ENCODE data around the gene NLRP9.

NLRP9 gene

GRCh38 chr19:55667006-55667381 is 71.2 kb downstream of the NLRP9 start:
- no peak for DNase-seq (ENCODE audit: low read depth)
- no peak for TF ChIP-seq MYC (IDR thresholded peaks at IDR 0.05; ENCODE audit: low read depth, low read length)
- TF ChIP-seq POLR2A (IDR thresholded peaks at IDR 0.05; ENCODE audit: extremely low read depth, insufficient read length) = no peak
- TF ChIP-seq, protein P1, sequence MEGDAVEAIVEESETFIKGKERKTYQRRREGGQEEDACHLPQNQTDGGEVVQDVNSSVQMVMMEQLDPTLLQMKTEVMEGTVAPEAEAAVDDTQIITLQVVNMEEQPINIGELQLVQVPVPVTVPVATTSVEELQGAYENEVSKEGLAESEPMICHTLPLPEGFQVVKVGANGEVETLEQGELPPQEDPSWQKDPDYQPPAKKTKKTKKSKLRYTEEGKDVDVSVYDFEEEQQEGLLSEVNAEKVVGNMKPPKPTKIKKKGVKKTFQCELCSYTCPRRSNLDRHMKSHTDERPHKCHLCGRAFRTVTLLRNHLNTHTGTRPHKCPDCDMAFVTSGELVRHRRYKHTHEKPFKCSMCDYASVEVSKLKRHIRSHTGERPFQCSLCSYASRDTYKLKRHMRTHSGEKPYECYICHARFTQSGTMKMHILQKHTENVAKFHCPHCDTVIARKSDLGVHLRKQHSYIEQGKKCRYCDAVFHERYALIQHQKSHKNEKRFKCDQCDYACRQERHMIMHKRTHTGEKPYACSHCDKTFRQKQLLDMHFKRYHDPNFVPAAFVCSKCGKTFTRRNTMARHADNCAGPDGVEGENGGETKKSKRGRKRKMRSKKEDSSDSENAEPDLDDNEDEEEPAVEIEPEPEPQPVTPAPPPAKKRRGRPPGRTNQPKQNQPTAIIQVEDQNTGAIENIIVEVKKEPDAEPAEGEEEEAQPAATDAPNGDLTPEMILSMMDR (IDR thresholded peaks at IDR 0.05; ENCODE audit: low read depth, low read length) = no peak
- TF ChIP-seq MAX (IDR thresholded peaks at IDR 0.05; ENCODE audit: low read depth, low read length) = no peak
- no peak overlapping the region for H3K4me3 ChIP-seq (ENCODE audit: low read depth, low read length)

GRCh38 chr19:55666343-55667005 is 71.7 kb downstream of the NLRP9 start:
- TF ChIP-seq, protein P1 (IDR thresholded peaks at IDR 0.05; ENCODE audit: low read depth, low read length) = no peak
- TF ChIP-seq MYC (IDR thresholded peaks at IDR 0.05; ENCODE audit: low read depth, low read length) (no peak), POLR2A (IDR thresholded peaks at IDR 0.05; ENCODE audit: extremely low read depth, insufficient read length) (no peak), MAX (IDR thresholded peaks at IDR 0.05; ENCODE audit: low read depth, low read length) (no peak)
- no peak for DNase-seq (ENCODE audit: low read depth)
- no peak overlapping the region for H3K4me3 ChIP-seq (ENCODE audit: low read depth, low read length)

GRCh38 chr19:55663846-55664536 is 74.2 kb downstream of the NLRP9 start:
- no peak for TF ChIP-seq MAX (IDR thresholded peaks at IDR 0.05; ENCODE audit: low read depth, low read length)
- TF ChIP-seq, protein P1 (IDR thresholded peaks at IDR 0.05; ENCODE audit: low read depth, low read length) = no peak
- no peak for TF ChIP-seq MYC (IDR thresholded peaks at IDR 0.05; ENCODE audit: low read depth, low read length)
- no peak for TF ChIP-seq POLR2A (IDR thresholded peaks at IDR 0.05; ENCODE audit: extremely low read depth, insufficient read length)
- H3K4me3 ChIP-seq (ENCODE audit: low read depth, low read length) = no peak overlapping the region
- DNase-seq (ENCODE audit: low read depth) = no peak

DNA sequence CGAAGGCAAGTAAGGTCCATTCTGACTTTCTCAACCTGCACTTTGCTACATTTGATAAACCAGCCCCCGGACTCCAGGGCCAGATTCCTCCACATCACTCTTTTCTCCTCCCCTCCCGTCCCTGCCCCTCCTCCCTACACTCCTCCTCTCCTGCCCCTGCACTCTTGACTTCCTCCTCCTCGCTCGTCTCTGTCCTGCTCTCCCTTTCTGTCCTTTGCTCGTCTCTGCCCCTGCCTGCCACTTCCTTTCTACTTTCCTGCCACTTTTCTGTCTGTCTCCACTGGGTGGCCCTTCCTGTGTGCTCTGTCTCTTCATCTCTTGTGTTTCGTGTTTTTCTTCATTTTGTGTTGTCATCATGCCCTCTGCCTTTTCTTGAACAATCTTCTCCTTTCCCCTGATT is 76.4 kb downstream of the NLRP9 start:
- H3K4me3 ChIP-seq (ENCODE audit: low read depth, low read length) = no peak overlapping the region
- TF ChIP-seq, protein P1 (IDR thresholded peaks at IDR 0.05; ENCODE audit: low read depth, low read length) = no peak
- no peak for TF ChIP-seq MAX (IDR thresholded peaks at IDR 0.05; ENCODE audit: low read depth, low read length)
- TF ChIP-seq POLR2A (IDR thresholded peaks at IDR 0.05; ENCODE audit: extremely low read depth, insufficient read length) = no peak
- no peak for TF ChIP-seq MYC (IDR thresholded peaks at IDR 0.05; ENCODE audit: low read depth, low read length)
- no peak for DNase-seq (ENCODE audit: low read depth)

- no peak for DNase-seq (ENCODE audit: low read depth)
- TF ChIP-seq, protein P1 (IDR thresholded peaks at IDR 0.05; ENCODE audit: low read depth, low read length) = no peak
- TF ChIP-seq MAX (IDR thresholded peaks at IDR 0.05; ENCODE audit: low read depth, low read length) = no peak
- TF ChIP-seq POLR2A (IDR thresholded peaks at IDR 0.05; ENCODE audit: extremely low read depth, insufficient read length) = no peak
- TF ChIP-seq MYC (IDR thresholded peaks at IDR 0.05; ENCODE audit: low read depth, low read length) = no peak
- H3K4me3 ChIP-seq (ENCODE audit: low read depth, low read length) = no peak overlapping the region
Observed at GRCh38 chr19:55660991-55661390, 77.2 kb downstream of the NLRP9 start.

All from NB4 (cell line).